ENCODE data around the gene SLC10A7.

- no peak for TF ChIP-seq CTCF (IDR thresholded peaks at IDR 0.05)
- TF ChIP-seq POLR2A (IDR thresholded peaks at IDR 0.05) = no peak
Observed at GRCh38 chr4:146548443-146548842, 26.7 kb upstream of the SLC10A7 start.
